ENCODE data around the gene GH1.
A peak's percentile ranks its signal among the peaks of the same experiment; 100 is the strongest.
"Not testable (repeated sequence)": the region's sequence is repeated elsewhere in the genome, so short reads cannot be mapped to it uniquely, and the experiment has no call there.

The GH1 gene

DNA sequence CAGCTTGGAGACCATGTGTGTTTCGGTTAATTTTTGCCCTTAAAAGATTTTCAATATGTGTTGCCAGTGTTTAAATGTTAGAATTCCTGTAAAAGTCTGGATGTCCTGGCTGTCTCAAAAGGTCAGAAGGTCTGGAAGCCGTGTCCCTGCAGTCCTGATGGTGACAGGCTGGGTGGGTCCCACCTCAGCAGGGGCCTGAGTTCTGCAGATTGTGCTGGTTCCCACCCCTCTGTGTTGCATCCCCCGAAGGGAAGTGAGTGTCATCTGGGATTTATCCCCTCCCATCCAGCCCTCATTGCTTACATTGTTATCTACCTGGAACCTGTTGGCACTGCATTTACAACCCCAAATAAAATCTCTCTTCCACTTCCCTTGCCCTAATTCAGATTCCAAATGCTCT lies 24.6 kb downstream of the GH1 start:
- not testable (repeated sequence) for H3K27ac ChIP-seq; H4K20me1 ChIP-seq; H3K4me3 ChIP-seq; H3K9ac ChIP-seq; H3K9me3 ChIP-seq (replicated peaks in 1 of 11); H3K36me3 ChIP-seq; H3K27me3 ChIP-seq; H3K4me1 ChIP-seq; H3K4me2 ChIP-seq

GRCh38 chr17:63892316-63893037 lies 26.2 kb downstream of the GH1 start:
- H3K27me3 ChIP-seq; H3K4me2 ChIP-seq; H3K27ac ChIP-seq; H3K36me3 ChIP-seq; H3K4me1 ChIP-seq; H3K9ac ChIP-seq; H3K9me3 ChIP-seq (replicated peaks in 1 of 11); H3K4me3 ChIP-seq; H4K20me1 ChIP-seq: not testable (repeated sequence)

DNA sequence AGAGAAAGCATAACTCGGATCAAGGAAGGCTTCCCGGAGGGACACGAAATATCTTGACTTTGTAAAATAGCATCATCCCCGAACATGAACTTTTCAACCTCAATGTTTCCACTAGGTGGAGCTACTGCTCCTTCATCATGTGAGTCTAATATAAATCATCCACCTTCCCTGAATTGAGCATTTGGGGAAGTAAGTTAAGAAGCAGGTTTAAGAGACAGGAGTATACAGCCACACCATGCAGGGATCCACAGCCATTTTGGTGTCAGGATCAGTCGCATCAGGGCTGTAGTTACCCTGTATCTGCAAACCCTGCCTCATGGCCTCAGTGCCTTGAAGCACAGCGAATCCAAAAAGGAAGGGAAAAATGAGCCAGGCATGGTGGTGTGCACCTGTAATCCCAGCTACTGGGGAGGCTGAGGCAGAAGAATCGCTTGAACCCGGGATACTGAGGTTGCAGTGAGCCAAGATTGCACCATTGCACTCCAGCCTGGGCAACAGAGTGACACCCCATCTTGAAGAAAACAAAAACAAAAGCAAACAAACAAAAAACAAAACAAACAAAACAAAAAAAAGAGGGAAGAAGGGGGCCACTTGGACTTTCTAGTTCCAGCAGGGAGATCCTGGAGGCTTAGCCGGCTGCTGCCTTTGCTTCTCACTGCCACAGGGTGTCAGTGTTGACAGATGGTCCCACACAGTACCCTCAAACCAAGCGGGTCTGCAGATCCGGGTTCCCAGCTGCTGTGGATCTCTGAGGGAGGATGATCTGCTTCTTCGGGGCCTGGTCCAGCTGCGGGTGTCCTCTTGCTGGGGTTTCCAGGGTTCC lies 29.4 kb downstream of the GH1 start:
- not testable (repeated sequence) for H3K4me2 ChIP-seq; H3K36me3 ChIP-seq; H3K9me3 ChIP-seq (replicated peaks in 1 of 11); H4K20me1 ChIP-seq; H3K27ac ChIP-seq; H3K27me3 ChIP-seq; H3K4me1 ChIP-seq; H3K4me3 ChIP-seq; H3K9ac ChIP-seq

- not testable (repeated sequence) for H3K9me3 ChIP-seq (replicated peaks in 1 of 11); H3K27ac ChIP-seq; H4K20me1 ChIP-seq; H3K36me3 ChIP-seq; H3K4me3 ChIP-seq; H3K4me2 ChIP-seq; H3K27me3 ChIP-seq; H3K4me1 ChIP-seq; H3K9ac ChIP-seq
These were observed 33.5 kb downstream of the GH1 start for GRCh38 chr17:63885119-63885518.

DNA sequence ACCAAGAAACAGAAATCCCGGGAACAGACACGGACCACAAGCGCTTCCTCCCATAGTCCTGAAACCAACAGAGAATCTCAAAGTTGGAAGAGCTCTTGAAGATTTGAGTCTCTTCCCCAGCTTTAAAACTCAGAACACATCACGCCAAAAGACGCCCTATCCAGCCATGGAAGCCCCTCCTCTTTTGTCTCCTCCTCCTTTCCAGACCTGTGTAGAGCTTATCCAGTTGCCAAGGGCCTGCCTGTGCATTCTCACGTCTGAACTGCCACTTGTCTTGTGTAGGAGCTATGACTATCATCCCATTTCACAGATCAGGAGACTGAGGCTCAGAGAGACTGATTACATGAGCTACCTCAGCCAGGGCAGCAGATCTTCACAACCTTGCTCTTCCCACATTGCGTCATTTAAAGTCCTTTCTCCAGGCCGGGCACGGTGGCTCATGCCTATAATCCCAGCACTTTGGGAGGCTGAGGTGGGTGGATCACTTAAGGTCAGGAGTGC lies 36.0 kb downstream of the GH1 start:
- H3K9me3 ChIP-seq (replicated peaks in 1 of 11); H3K27me3 ChIP-seq; H3K27ac ChIP-seq; H3K4me2 ChIP-seq; H4K20me1 ChIP-seq; H3K36me3 ChIP-seq; H3K4me3 ChIP-seq; H3K9ac ChIP-seq: not testable (repeated sequence)
- H3K4me1 ChIP-seq, result peaks cover 0 to 12% (median 5%) of the 10 kb centered on the region in 10 experiments; a peak in 5 of 20 replicates

- Histone ChIP-seq H3K36me3 (no peaks in the 10 kb centered on the region), H3K9ac (no peak within 1 kb of the TSS), H3K27me3 (no peaks in the 10 kb centered on the region), H3K9me3 (replicated peaks in 1 of 11) (no peaks in the 10 kb centered on the region), H3K4me3 (no peak within 1 kb of the TSS), H3K27ac (no peak within 1 kb of the TSS), H3K4me2 (no peak within 1 kb of the TSS), H4K20me1 (no peaks in the 10 kb centered on the region), H3K4me1 (peaks cover 0 to 12% (median 5%) of the 10 kb centered on the region in 10 experiments; a peak in 5 of 20 replicates)
- TF ChIP-seq Cebpa-rat (IDR thresholded peaks at IDR 0.05), result no peak
These were observed 36.6 kb downstream of the GH1 start, which contains the start of gene GH2 for GRCh38 chr17:63881935-63882601. GH2 (minus strand) TSS chr17:63881944; CDS start chr17:63881801, 143 bp downstream.

DNA sequence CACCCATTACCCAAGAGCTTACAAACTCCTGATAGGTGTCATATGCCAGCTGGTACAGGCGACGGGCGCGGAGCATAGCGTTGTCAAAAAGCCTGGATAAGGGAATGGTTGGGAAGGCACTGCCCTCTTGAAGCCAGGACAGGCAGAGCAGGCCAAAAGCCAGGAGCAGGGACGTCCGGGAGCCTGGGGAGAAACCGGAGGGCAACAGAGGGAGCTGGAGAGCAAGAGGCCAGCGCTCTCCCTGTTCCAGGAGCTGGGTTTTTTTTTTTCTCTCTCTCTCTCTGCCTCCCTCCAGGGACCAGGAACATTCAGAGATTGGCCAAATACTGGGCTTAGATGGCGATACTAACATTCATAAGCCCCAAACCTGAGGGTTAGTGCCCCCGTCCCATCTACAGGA lies 37.3 kb downstream of the GH1 start:
- H3K4me1 ChIP-seq, result peaks cover 0 to 12% (median 5%) of the 10 kb centered on the region in 10 experiments; a peak in 5 of 20 replicates
- H4K20me1 ChIP-seq; H3K27ac ChIP-seq; H3K27me3 ChIP-seq; H3K4me3 ChIP-seq; H3K36me3 ChIP-seq; H3K4me2 ChIP-seq; H3K9me3 ChIP-seq (replicated peaks in 1 of 11); H3K9ac ChIP-seq: not testable (repeated sequence)

DNA sequence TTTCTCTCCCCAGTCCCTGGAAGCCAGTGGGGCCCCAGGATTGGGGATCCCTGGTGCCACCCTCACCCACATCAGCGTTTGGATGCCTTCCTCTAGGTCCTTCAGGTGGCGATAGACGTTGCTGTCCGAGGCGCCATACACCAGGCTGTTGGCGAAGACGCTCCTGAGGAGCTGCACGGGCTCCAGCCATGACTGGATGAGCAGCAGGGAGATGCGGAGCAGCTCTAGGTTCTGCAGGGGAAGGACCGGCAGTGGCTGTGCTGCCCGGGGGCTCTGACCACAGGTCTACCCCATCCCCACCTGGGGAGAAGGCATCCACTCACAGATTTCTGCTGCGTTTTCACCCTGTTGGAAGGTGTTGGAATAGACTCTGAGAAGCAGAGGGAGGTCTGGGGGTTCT lies 37.9 kb downstream of the GH1 start:
- H3K27ac ChIP-seq, result no peak overlapping the region

DNA sequence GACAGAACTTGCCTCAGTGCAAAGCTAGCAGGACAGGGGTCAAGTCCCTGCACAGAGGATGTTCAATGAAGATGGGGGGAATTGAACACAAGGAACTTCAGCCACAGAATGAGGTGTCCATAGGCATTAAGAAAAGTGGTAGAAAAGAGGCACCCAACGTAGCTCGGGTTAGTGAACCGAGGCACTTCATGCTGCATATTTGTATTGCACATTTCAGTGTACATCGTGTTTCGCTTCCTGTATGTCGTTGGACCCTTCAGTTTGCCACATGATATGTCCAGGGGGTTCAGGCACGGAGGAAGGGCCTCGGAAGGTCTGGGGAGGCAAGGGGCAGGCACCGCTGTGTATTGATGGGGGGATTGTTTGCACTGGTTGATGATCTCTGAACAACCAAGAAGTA lies 40.2 kb downstream of the GH1 start:
- not testable (repeated sequence) for H4K20me1 ChIP-seq; H3K4me3 ChIP-seq; H3K27me3 ChIP-seq; H3K27ac ChIP-seq; H3K9ac ChIP-seq; H3K36me3 ChIP-seq; H3K9me3 ChIP-seq (replicated peaks in 1 of 11)
- Histone ChIP-seq H3K4me1 (peaks cover 0 to 14% (median 5%) of the 10 kb centered on the region in 10 experiments; a peak in 5 of 20 replicates), H3K4me2 (peak overlapping the region in 8 of 11 experiments; percentile 8 to 47 (median 27); a peak in 8 of 22 replicates)

More for the DNA sequence above, 37.9 kb downstream of the GH1 start:
- TF ChIP-seq Cebpa-rat (IDR thresholded peaks at IDR 0.05), result no peak
- Histone ChIP-seq H3K4me1 (peaks cover 0 to 12% (median 5%) of the 10 kb centered on the region in 10 experiments; a peak in 5 of 20 replicates), H3K4me3 (no peak overlapping the region), H4K20me1 (no peaks in the 10 kb centered on the region), H3K9ac (no peak overlapping the region), H3K9me3 (replicated peaks in 1 of 11) (no peaks in the 10 kb centered on the region), H3K4me2 (no peak overlapping the region), H3K27me3 (no peaks in the 10 kb centered on the region), H3K36me3 (no peaks in the 10 kb centered on the region)

DNA sequence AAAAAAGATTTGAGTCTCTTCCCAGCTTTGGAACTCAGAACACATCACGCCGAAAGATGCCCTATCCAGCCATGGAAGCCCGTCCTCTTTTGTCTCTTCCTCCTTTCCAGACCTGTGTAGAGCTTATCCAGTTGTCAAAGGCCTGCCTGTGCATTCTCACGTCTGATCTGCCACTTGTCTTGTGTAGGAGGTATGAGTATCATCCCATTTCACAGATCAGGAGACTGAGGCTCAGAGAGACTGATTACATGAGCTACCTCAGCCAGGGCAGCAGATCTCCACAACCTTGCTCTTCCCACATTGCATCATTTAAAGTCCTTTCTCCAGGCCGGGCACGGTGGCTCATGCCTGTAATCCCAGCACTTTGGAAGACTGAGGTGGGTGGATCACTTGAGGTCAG lies 43.9 kb downstream of the GH1 start:
- Histone ChIP-seq H3K4me2 (peak overlapping the region in 1 of 11 experiments; percentile 10; a peak in 1 of 22 replicates), H3K4me1 (peaks cover 0 to 14% (median 5%) of the 10 kb centered on the region in 10 experiments; a peak in 5 of 20 replicates)
- not testable (repeated sequence) for H3K4me3 ChIP-seq; H3K27ac ChIP-seq; H3K36me3 ChIP-seq; H4K20me1 ChIP-seq; H3K9me3 ChIP-seq (replicated peaks in 1 of 11); H3K27me3 ChIP-seq; H3K9ac ChIP-seq

- peaks cover 0 to 14% (median 5%) of the 10 kb centered on the region in 10 experiments; a peak in 5 of 20 replicates for H3K4me1 ChIP-seq
- H3K27ac ChIP-seq; H3K4me2 ChIP-seq; H4K20me1 ChIP-seq; H3K36me3 ChIP-seq; H3K9me3 ChIP-seq (replicated peaks in 1 of 11); H3K4me3 ChIP-seq; H3K9ac ChIP-seq; H3K27me3 ChIP-seq: not testable (repeated sequence)
These were observed 44.5 kb downstream of the GH1 start for GRCh38 chr17:63874061-63874626.

DNA sequence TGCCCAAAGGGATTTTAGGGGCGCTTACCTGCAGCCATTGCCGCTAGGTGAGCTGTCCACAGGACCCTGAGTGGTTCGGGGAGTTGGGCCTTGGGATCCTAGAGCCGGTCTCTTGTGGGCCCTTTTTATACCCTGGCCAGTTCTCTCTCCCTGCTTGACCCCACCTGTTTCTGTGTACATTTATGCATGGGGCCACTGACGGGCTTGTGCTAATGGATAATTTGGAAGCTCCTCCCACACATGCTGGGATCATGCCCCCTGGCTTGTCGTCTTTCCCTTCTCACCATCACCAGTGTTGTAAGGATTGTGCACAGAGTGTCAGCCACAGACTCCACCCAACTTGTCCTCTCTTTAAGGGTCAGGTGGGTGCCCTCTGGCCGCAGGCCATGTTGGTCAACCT lies 45.1 kb downstream of the GH1 start, which contains the start of gene CSH2:
Gene CSH2 (minus strand): TSS at position 101 of the 400 bp plus-strand sequence. CDS start 63 bp downstream, at position 38.
- not testable (repeated sequence) for H3K36me3 ChIP-seq; H3K4me3 ChIP-seq; H3K4me2 ChIP-seq; H3K27ac ChIP-seq; H3K27me3 ChIP-seq; H4K20me1 ChIP-seq; H3K4me1 ChIP-seq; H3K9ac ChIP-seq; H3K9me3 ChIP-seq (replicated peaks in 1 of 11)

Data from BLaER1 treated with 17β-estradiol and CSF1 and Interleukin-3, amounts not matched to agents 10 nM and 100 nM (cell line).